ENCODE data around the gene NDUFA6.
A peak's percentile ranks its signal among the peaks of the same experiment; 100 is the strongest.
"Not testable (repeated sequence)": the region's sequence is repeated elsewhere in the genome, so short reads cannot be mapped to it uniquely, and the experiment has no call there.

Gene NDUFA6

DNA sequence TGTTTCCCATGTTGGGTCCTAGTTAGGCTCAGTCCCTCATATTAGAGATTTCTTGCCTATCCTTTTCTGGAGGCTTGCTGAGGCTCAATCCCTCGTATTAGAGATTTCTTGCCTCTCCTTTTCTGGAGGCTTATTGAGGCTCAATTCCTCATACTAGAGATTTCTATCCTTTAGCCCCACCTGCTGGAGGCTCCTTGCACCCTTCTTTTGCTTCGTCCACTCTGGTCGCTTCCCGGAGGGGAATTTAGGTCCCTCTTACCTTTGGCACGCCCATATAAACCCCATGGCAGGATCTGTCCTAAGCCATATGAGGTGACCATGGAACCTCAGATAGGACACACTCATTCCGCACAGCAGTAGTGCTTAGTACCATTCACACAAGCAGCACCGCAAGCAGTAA lies 24.1 kb upstream of the NDUFA6 start:
- TF ChIP-seq, protein P1, sequence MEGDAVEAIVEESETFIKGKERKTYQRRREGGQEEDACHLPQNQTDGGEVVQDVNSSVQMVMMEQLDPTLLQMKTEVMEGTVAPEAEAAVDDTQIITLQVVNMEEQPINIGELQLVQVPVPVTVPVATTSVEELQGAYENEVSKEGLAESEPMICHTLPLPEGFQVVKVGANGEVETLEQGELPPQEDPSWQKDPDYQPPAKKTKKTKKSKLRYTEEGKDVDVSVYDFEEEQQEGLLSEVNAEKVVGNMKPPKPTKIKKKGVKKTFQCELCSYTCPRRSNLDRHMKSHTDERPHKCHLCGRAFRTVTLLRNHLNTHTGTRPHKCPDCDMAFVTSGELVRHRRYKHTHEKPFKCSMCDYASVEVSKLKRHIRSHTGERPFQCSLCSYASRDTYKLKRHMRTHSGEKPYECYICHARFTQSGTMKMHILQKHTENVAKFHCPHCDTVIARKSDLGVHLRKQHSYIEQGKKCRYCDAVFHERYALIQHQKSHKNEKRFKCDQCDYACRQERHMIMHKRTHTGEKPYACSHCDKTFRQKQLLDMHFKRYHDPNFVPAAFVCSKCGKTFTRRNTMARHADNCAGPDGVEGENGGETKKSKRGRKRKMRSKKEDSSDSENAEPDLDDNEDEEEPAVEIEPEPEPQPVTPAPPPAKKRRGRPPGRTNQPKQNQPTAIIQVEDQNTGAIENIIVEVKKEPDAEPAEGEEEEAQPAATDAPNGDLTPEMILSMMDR (conservative IDR thresholded peaks at IDR 0.05; ENCODE audit: low read depth, low read length) = peak; percentile 55
- DNase-seq (ENCODE audit: low read depth) = peak; percentile 39
- no peak overlapping the region for H3K4me3 ChIP-seq (ENCODE audit: low read depth, low read length)

DNA sequence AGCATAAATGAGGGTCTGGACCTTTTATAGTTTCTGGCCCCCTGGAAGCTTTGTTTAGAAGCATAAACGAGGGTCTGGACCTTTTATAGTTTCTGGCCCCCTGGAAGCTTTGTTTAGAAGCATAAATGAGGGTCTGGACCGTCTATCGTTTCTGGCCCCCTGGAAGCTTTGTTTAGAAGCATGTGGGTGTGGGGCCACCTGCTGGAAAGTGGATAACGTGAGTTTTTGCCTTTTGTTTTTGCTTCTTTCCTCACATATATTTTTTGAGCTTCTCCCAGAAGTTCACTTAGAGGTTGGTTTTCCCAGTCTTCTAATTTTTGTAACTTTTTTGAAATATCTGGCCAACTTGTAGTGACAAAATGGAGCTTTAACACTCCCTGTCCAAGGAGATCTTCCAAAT lies 22.2 kb upstream of the NDUFA6 start:
- H3K4me3 ChIP-seq (ENCODE audit: low read depth, low read length) = not testable (repeated sequence)
- DNase-seq (ENCODE audit: low read depth) = peak; percentile 38
- TF ChIP-seq, protein P1 (conservative IDR thresholded peaks at IDR 0.05; ENCODE audit: low read depth, low read length) = peak; percentile 45

DNA sequence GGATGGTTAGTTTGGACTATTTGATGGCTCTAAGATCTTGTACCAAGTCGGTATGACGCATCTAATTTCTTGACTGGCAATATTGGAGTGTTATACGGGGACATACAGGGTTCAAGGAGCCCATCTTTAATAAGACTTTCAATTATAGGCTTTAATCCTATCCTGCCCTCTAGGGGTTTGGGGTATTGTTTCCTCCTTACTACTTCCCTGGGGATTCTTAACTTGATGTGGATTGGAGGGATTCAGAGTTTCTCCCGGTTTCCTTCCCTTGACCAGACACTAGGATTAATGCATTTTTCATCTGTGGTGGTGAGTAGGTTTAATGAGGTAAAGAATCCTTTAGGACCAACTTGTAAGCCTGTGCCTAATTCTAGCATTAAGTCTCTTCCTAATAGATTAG lies 21.2 kb upstream of the NDUFA6 start:
- DNase-seq (ENCODE audit: low read depth) = no peak
- TF ChIP-seq, protein P1 (conservative IDR thresholded peaks at IDR 0.05; ENCODE audit: low read depth, low read length) = no peak
- H3K4me3 ChIP-seq (ENCODE audit: low read depth, low read length) = no peak overlapping the region

DNA sequence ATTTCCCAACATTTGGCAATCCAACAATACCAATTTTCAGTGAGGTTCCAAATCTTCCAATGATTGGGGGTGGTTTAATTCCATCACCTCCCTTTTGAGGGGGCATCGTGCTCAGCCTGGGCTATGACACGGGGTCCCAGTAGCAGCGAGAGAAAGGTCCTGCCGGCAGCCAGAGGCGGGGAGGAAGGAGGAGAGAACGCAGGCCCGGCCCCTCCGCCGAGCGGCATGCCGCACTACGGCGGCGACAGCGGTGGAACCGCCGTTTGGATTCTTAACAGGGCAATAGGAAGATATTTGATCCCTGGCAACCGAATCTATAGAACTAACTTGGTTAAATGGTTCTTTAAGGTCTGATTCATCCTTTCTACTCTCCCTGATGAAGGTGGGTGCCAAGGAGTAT lies 18.3 kb upstream of the NDUFA6 start:
- no peak for DNase-seq (ENCODE audit: low read depth)
- TF ChIP-seq, protein P1 (conservative IDR thresholded peaks at IDR 0.05; ENCODE audit: low read depth, low read length) = no peak

DNA sequence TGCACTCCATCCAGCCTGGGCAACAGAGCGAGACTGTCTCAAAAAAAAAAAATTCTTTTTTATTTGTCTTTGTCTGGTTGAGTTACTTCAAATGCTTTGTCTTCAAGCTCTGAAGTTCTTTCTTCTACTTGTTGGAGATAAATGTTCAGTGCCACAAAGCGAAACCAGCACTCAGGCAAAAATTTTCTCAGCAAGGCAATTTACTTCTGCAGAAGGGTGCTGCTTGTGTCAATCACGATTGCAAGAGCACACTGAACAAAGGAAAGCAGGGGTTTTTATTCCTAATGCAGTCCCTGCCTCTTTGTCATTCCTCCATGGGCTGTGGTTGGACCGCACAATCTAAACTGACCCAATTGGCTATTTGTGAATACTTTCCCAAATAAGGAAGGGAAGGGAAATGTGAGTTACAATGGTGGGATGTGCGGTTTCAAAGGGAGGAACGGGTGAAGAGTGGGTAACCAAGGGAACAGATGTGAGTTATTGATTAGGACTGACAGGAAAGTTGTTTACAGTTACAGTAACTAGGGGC lies 13.8 kb upstream of the NDUFA6 start:
- DNase-seq (ENCODE audit: low read depth); H3K4me3 ChIP-seq (ENCODE audit: low read depth, low read length): not testable (repeated sequence)

More for the DNA sequence above, 18.3 kb upstream of the NDUFA6 start:
- H3K4me3 ChIP-seq (ENCODE audit: low read depth, low read length) = no peak overlapping the region

DNA sequence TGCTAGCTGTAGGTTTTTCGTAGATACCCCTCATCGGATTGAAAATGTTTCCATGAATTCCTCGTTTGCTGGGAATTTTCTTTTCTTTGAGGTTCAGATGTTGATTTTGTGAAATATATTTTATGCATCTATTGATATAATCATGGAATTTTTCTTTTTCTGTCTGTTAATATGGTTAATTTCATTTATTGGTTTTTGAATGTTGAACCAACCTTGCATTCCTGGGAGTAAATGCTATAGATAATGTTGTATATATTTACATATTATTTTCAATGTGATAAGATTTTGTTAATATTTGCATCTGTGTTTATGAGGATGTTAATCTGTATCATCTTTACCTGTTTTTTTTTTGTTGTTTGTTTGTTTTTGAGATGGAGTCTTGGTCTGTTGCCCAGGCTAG lies 10.6 kb upstream of the NDUFA6 start:
- TF ChIP-seq, protein P1 (conservative IDR thresholded peaks at IDR 0.05; ENCODE audit: low read depth, low read length) = no peak
- no peak overlapping the region for H3K4me3 ChIP-seq (ENCODE audit: low read depth, low read length)
- peak; percentile 17 for DNase-seq (ENCODE audit: low read depth)

DNA sequence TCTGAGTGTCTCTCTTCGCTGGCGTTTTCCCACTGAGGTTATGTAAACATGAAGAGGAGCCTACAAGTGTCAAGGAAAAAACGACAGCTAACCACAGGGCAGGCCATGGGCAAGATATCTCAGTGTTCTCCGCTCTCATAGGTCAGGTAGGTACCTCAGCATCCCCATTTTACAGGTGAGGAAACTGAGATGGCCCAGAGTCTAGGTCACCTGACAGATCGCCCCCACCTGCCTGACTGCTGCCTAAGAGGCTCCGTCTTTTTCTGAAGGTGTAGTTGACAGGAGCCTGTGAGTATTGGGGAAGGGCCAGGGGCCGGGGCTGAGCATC lies 847 bp upstream of the NDUFA6 start:
- TF ChIP-seq, protein P1 (conservative IDR thresholded peaks at IDR 0.05; ENCODE audit: low read depth, low read length) = no peak
- DNase-seq (ENCODE audit: low read depth) = no peak
- peak overlapping the region; percentile 98 for H3K4me3 ChIP-seq (ENCODE audit: low read depth, low read length)

DNA sequence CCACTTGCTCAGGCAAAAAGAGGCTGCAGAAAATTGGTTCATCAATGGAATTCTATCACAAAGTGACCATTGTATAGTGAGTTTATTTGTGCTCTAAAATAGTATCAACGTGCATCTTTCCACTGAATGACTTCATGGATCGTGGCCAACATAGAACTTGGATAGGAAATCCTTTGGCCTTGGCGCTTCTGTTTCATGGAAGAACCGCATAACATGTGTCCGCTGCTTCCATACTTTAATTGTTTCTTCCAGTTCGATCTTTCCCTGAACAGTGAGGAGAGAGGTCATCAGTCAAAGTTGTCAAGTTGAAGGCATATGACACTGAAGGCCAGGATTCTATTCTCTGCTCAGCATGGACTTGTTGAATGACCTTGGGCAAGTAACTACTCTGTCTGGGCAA lies 4.5 kb downstream of the NDUFA6 start:
- no peak for DNase-seq (ENCODE audit: low read depth)
- no peak overlapping the region for H3K4me3 ChIP-seq (ENCODE audit: low read depth, low read length)
- TF ChIP-seq, protein P1 (conservative IDR thresholded peaks at IDR 0.05; ENCODE audit: low read depth, low read length) = no peak

Data from choroid plexus epithelial cell (primary cell).